ENCODE data around the gene MACROD2. TPM values are rescaled to one million over a fixed set of nuclear protein-coding genes. Genes with fewer than 3 reads are reported as not detected.

Gene MACROD2
- total RNA-seq, 1 experiment from 2014 or later = not detected

DNA sequence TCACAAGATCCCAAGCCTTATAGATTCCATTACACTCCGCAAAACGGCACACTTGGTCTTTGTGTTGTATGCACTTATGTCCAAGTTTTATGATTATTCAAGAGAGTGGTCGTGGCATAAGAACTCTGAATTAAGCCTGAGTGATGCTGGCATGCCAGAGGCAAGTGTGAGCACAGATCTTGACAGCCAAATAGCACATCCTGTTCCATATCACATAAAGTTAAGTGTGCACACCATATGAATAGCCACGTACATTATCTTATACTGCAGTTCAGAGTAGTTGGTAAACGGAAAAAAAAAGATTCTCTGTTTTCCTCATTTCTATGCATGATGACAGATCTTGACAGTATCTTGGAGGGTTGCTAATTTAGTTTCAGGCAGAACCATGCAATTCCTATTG lies 1069.4 kb downstream of the MACROD2 start:
- Histone ChIP-seq H3K36me3 (no peaks in the 10 kb centered on the region), H3K27me3 (replicated peaks) (no peaks in the 10 kb centered on the region), H3K4me3 (no peak overlapping the region), H3K9me3 (replicated peaks) (peaks cover 4% of the 10 kb centered on the region; the same call in 1 of the 2 replicates), H3K4me1 (replicated peaks) (no peaks in the 10 kb centered on the region), H3K27ac (no peak overlapping the region)
- DNase-seq (ENCODE audit: low read depth in 1 of 2, low spot score in 2 of 2) = no peak

DNA sequence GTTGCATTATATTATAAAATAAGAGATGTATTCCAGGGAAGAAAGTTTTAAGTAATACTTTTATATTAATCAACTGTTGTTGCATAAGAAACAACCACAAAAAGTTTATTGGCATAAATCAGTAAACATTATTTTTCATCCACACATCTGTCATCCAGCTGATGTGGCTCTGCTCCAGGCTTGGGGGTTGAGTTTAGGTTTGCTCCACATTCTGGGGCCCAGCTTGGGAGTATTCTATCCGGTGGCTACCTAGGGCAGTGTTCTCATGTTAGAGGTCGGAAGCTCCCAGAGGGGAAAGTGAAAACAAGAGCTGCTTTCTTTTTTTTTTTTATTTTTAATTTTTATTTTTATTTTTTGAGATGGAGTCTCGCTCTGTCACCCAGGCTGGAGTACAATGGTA lies 1070.5 kb downstream of the MACROD2 start:
- DNase-seq (ENCODE audit: low read depth in 1 of 2, low spot score in 2 of 2) = no peak
- Histone ChIP-seq H3K27me3 (replicated peaks) (no peaks in the 10 kb centered on the region), H3K36me3 (no peaks in the 10 kb centered on the region), H3K4me1 (replicated peaks) (no peaks in the 10 kb centered on the region), H3K9me3 (replicated peaks) (peaks cover 4% of the 10 kb centered on the region; the same call in 1 of the 2 replicates), H3K27ac (no peak overlapping the region), H3K4me3 (no peak overlapping the region)

DNA sequence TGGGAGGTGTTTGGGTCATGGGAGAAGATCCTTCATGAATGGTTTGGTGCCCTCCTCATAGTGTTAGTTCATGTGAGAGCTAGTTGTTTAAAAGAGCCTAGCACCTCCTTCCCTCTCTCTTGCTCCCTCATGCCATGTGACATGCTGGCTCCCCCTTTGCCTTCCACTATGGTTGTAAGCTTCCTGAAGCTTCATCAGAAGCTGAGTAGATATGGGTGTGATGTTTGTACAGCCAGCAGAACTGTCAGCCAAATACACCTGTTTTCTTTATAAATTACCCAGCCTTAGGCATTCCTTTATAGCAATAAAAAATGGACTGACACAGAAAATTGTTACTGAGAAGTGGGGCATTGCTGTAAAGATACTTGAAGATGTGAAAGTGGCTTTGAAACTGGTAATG lies 1073.2 kb downstream of the MACROD2 start:
- no peak overlapping the region for H3K4me3 ChIP-seq
- no peaks in the 10 kb centered on the region for H3K27me3 ChIP-seq (replicated peaks)
- DNase-seq (ENCODE audit: low read depth in 1 of 2, low spot score in 2 of 2) = no peak
- H3K36me3 ChIP-seq = no peaks in the 10 kb centered on the region
- H3K9me3 ChIP-seq (replicated peaks) = peaks cover 4% of the 10 kb centered on the region; the same call in 1 of the 2 replicates
- no peak overlapping the region for H3K27ac ChIP-seq
- no peaks in the 10 kb centered on the region for H3K4me1 ChIP-seq (replicated peaks)

DNA sequence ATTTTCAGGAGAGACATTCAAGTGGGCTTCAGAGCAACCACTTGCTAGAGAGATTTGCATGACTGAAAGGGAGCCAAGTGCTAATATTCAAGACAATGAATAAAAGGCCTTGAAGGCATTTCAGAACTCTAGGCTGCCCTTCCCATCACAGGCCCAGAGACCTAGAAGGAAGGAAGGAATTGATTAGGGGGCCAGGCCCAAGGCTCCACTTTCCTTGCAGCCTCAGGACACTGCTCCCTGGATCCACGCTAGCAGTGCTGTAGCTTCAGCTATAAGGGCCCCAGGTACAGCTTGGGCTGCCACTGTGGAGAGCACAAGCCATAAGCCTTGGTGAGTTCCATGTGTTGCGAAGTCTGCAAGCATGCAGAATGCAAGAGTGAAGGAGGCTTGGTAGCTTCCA lies 1074.0 kb downstream of the MACROD2 start:
- Histone ChIP-seq H3K27ac (no peak overlapping the region), H3K27me3 (replicated peaks) (no peaks in the 10 kb centered on the region), H3K9me3 (replicated peaks) (peaks cover 4% of the 10 kb centered on the region; the same call in 1 of the 2 replicates), H3K36me3 (no peaks in the 10 kb centered on the region), H3K4me1 (replicated peaks) (no peaks in the 10 kb centered on the region), H3K4me3 (no peak overlapping the region)
- no peak for DNase-seq (ENCODE audit: low read depth in 1 of 2, low spot score in 2 of 2)

DNA sequence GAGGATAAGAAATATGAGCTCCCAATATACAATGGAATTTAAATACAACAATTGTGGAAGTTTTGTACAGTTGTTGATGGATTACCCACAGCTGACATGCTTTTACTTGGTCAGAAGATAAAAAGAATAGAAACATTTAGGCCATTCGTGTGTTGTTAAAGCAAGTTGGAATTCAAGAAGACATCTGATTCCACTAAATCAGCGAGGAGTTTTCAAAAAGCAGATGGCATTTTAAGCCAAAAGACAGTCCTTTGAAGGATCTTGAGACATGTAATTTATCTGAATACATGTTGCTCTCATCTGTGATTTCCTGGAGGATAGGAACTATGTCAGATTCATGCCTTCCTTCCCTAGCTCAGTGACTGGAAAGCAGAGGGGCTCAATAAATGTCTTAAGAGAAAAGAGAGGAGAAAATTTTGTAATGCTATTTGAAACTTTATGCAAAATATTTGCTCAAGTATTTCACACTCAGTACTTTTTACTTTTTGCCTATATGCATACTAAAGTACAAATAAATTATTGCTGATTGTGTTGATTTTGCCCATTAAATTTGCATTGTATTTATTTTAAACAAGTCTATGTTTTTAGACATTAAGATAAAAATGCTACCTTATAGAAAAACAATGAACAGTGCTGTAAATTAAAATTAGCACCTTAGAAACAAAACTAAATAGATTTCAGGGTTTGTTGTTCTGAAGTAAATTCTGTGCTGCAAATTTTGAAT lies 1075.9 kb downstream of the MACROD2 start:
- DNase-seq (ENCODE audit: low read depth in 1 of 2, low spot score in 2 of 2) = no peak
- no peaks in the 10 kb centered on the region for H3K27me3 ChIP-seq (replicated peaks)
- no peak overlapping the region for H3K27ac ChIP-seq
- no peaks in the 10 kb centered on the region for H3K36me3 ChIP-seq
- H3K9me3 ChIP-seq (replicated peaks) = peaks cover 6% of the 10 kb centered on the region; the same call in 1 of the 2 replicates
- no peaks in the 10 kb centered on the region for H3K4me1 ChIP-seq (replicated peaks)
- no peak overlapping the region for H3K4me3 ChIP-seq

DNA sequence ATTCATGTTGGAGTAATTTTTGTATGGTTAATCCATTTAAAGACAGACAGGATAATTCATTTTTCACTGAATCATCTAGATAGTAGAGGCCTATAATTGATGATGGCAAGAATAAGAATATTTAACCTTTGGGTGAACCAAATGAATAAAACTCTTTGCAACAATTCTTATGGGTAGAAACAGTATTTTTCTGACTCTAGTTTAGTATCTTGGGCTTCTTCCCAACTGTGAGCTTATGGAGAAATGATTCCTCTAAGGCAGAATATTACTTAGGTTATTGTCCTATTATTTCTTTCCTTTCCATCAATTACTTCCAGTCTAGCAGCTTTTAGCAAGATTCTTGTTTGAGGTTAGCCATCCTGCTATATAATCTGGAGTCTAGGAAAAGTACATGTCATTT lies 1077.0 kb downstream of the MACROD2 start:
- H3K36me3 ChIP-seq = no peaks in the 10 kb centered on the region
- DNase-seq (ENCODE audit: low read depth in 1 of 2, low spot score in 2 of 2) = no peak
- H3K9me3 ChIP-seq (replicated peaks) = peaks cover 6% of the 10 kb centered on the region; the same call in 1 of the 2 replicates
- H3K4me1 ChIP-seq (replicated peaks) = no peaks in the 10 kb centered on the region
- H3K27ac ChIP-seq = no peak overlapping the region
- no peak overlapping the region for H3K4me3 ChIP-seq
- no peaks in the 10 kb centered on the region for H3K27me3 ChIP-seq (replicated peaks)

DNA sequence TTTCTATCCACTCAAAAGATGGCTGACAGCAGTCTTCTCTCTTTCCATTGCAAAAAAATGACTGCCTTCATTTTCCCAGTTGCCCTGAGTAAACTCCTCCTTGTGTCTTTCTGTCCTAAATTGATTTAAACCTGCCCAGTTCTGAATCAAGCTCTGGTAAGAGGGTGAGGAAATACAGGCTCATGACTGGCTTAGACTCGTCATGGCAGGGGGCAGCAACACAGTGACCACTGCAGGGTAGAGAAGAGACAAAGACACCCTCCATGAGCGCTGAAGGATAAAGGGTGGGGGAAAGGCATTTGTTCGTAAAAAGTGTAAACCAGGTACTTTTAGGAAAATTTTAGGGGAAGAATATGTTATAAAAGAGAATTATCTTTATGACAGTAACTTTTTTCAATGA lies 1080.3 kb downstream of the MACROD2 start:
- Histone ChIP-seq H3K4me3 (no peak overlapping the region), H3K4me1 (replicated peaks) (no peaks in the 10 kb centered on the region), H3K36me3 (no peaks in the 10 kb centered on the region), H3K9me3 (replicated peaks) (peaks cover 9% of the 10 kb centered on the region; the same call in 1 of the 2 replicates), H3K27ac (no peak overlapping the region), H3K27me3 (replicated peaks) (no peaks in the 10 kb centered on the region)
- no peak for DNase-seq (ENCODE audit: low read depth in 1 of 2, low spot score in 2 of 2)

DNA sequence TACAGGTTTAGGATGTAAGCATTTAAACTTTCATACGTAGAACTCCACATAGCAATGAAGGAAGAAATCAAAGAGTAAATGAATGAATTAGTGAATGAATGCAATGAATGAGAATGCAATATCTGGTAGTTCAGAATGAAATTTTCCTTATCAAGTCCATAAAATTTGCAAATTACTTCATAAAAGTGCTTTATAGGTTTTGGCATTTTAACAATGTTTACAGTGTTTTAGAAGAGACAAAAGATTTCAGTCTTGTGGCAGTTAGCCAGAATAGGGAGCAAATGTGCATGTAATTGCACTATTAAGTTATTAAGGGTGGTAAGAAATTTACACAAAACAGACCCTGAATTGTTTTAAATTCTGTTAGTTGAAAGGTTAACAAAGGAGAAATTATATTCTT lies 1081.5 kb downstream of the MACROD2 start:
- Histone ChIP-seq H3K4me3 (no peak overlapping the region), H3K27ac (no peak overlapping the region), H3K9me3 (replicated peaks) (peaks cover 10% of the 10 kb centered on the region; the same call in 1 of the 2 replicates), H3K27me3 (replicated peaks) (no peaks in the 10 kb centered on the region), H3K36me3 (no peaks in the 10 kb centered on the region), H3K4me1 (replicated peaks) (no peaks in the 10 kb centered on the region)
- no peak for DNase-seq (ENCODE audit: low read depth in 1 of 2, low spot score in 2 of 2)

DNA sequence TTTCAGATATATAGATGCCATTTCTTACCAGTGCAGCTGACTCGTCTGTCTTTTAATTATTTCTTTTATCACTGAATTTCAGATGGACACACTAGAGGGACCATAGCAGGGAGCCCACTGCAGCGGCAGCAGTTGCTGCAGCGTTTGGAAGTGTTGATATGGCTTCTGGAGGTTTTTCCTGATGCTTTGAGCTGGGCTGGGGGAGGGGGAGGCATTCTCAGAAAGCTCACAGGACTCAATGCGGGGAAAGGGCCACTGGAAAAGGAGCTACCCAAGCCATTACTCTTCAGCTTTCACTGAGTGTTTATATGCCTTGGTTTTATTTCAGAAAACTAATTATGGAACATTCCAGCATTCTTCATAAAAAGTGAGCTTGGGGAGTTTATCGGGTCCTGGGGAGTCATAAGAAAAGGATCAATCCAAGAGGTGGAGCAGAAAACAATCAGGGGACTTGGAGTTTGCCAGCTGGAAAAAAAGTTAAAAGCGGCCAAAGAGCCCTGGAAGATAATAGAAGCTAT lies 1082.5 kb downstream of the MACROD2 start:
- no peak for DNase-seq (ENCODE audit: low read depth in 1 of 2, low spot score in 2 of 2)
- no peak overlapping the region for H3K27ac ChIP-seq

DNA sequence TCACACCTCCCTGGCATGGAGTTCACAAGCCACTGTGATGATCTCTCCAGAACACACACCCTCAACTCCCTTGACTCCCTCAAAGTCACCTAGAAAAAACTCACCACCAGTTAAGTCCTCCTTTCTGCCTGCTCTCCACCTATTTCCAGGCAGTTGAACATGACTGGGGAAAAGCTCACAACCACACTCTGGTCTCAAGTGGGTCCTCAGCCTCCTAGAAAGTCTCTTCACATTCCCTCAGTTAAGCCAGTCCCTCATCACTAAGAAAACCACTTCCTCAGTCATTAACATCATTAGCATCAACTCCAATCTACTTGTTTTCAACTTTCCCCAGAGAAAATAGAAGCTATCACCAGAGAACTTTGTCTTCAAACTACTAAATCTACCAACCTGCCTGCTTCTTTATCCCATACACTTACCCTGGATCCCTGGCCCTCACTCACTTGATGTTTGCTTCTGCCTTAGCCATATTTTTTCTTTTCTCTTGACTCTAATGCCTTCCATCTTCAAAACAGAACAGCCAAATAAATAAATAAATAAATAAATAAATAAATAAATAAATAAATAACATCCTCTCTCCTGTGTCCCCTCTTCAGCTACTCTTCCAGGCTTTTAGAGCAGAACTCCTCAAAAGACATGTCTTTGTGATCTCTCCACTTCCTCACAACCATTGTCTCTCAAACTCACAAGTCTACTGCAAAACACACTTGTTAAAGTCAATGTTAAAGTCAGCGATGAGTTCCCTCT lies 1084.5 kb downstream of the MACROD2 start:
- no peak overlapping the region for H3K27ac ChIP-seq
- no peaks in the 10 kb centered on the region for H3K36me3 ChIP-seq
- H3K27me3 ChIP-seq (replicated peaks) = no peaks in the 10 kb centered on the region
- H3K4me1 ChIP-seq (replicated peaks) = no peaks in the 10 kb centered on the region
- DNase-seq (ENCODE audit: low read depth in 1 of 2, low spot score in 2 of 2) = no peak
- no peak overlapping the region for H3K4me3 ChIP-seq
- peaks cover 8% of the 10 kb centered on the region; the same call in 1 of the 2 replicates for H3K9me3 ChIP-seq (replicated peaks)

More for the DNA sequence above, 1082.5 kb downstream of the MACROD2 start:
- no peak overlapping the region for H3K4me3 ChIP-seq
- H3K4me1 ChIP-seq (replicated peaks) = no peaks in the 10 kb centered on the region
- peaks cover 10% of the 10 kb centered on the region; the same call in 1 of the 2 replicates for H3K9me3 ChIP-seq (replicated peaks)
- H3K36me3 ChIP-seq = no peaks in the 10 kb centered on the region
- no peaks in the 10 kb centered on the region for H3K27me3 ChIP-seq (replicated peaks)

DNA sequence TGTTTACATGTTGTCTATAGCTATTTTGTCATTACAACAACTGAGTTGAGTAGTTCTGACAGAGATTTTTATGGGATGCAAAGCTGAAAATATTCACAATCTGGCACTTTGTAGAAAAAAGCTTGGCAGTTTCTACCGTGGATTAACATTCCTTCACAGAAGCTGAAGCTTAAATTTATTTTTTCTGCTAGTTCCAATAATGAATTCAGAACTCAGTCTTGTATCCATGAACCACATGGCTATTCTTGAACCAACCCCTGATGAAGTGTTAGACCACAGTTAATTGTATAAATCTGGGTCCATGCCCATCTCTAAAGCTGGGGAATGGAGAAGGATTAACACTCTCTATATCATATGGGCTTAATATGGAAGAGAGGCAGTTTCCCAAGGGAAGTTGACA lies 1085.9 kb downstream of the MACROD2 start:
- H3K36me3 ChIP-seq = no peaks in the 10 kb centered on the region
- peaks cover 8% of the 10 kb centered on the region; the same call in 1 of the 2 replicates for H3K9me3 ChIP-seq (replicated peaks)
- no peaks in the 10 kb centered on the region for H3K27me3 ChIP-seq (replicated peaks)
- no peak overlapping the region for H3K4me3 ChIP-seq
- no peaks in the 10 kb centered on the region for H3K4me1 ChIP-seq (replicated peaks)
- DNase-seq (ENCODE audit: low read depth in 1 of 2, low spot score in 2 of 2) = no peak
- no peak overlapping the region for H3K27ac ChIP-seq

DNA sequence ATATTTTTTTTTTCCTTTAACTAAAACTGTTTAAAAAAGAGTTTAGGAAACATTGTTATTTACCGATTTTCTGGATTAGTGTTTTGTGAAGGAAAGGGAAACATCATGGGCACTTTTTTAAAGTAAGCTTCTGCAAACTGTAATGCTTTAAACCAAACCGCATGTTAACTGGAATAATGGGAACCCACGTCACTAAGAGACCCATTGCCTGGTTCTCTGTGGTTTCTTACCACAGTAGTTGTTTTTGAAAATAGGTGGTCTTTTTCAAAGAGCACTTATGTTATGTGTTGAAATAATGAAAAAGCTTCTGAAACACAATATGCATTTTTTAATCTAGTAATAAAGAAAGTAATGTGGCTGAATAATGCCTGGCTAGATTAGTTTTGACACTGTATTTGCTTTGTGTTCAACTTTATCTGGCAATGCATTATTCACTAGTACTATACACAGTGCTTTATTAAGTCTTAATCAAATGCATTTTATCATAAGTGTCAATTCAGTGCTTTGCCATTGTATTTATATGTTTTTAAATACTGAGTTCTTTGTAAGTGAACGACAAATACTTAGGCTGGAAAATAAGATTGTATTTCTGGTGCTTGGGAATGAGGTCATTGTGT lies 1096.2 kb downstream of the MACROD2 start:
- Histone ChIP-seq H3K36me3 (no peaks in the 10 kb centered on the region), H3K27me3 (replicated peaks) (no peaks in the 10 kb centered on the region), H3K4me3 (no peak overlapping the region), H3K4me1 (replicated peaks) (no peaks in the 10 kb centered on the region), H3K27ac (no peak overlapping the region), H3K9me3 (replicated peaks) (no peaks in the 10 kb centered on the region)
- no peak for DNase-seq (ENCODE audit: low read depth in 1 of 2, low spot score in 2 of 2)

DNA sequence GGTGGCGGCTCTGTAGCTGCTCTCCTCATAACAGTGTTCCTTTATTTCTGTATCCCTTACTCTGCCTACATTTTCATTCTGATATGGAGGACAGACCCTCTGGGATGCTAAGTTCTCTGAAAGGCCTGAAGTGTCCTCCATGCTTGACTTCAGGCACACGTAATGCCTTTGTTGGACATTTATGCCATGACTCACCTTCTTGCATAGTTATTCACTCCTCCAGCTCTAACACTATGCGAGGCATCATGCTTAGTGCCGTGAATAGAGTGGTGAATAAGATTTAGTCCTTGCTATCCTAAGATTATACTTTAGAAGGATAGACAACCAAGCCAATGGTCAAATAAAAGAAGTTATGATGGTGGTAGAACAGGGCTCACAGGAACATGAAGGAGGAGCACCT lies 1103.0 kb downstream of the MACROD2 start:
- H3K36me3 ChIP-seq = no peaks in the 10 kb centered on the region
- DNase-seq (ENCODE audit: low read depth in 1 of 2, low spot score in 2 of 2) = no peak
- H3K27ac ChIP-seq = no peak overlapping the region
- H3K4me3 ChIP-seq = no peak overlapping the region
- no peaks in the 10 kb centered on the region for H3K4me1 ChIP-seq (replicated peaks)
- no peaks in the 10 kb centered on the region for H3K27me3 ChIP-seq (replicated peaks)
- peaks cover 4% of the 10 kb centered on the region; the same call in 1 of the 2 replicates for H3K9me3 ChIP-seq (replicated peaks)

DNA sequence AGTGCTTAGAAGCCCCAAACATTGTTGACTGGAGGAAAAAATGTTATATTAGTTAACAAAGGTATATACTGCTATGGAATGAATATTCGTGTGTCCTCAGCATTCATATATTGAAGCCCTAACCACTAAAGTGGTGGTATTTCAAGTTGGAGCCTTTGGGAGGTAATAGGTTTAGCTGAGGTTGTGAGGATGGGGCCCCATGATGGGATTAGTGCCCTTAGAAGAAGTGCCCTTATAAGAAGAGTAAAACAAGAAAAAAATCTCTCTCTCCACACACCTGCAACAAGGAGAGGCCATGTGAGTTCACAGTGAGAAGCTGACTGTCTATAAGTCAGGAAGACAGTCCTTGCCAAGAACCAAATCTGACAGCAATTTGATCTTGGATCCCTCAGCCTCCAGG lies 1103.8 kb downstream of the MACROD2 start:
- H3K4me3 ChIP-seq = no peak overlapping the region
- H3K27me3 ChIP-seq (replicated peaks) = no peaks in the 10 kb centered on the region
- H3K9me3 ChIP-seq (replicated peaks) = peaks cover 4% of the 10 kb centered on the region; the same call in 1 of the 2 replicates
- H3K4me1 ChIP-seq (replicated peaks) = no peaks in the 10 kb centered on the region
- H3K27ac ChIP-seq = no peak overlapping the region
- H3K36me3 ChIP-seq = no peaks in the 10 kb centered on the region
- no peak for DNase-seq (ENCODE audit: low read depth in 1 of 2, low spot score in 2 of 2)
